Parathyroid adenoma (tissue), 2 donors: ENCODE results near the gene MBNL1.

Experiments
- H2AFZ ChIP-seq: fragments of 300-600 bp; sonication (generic); one replicate; pipeline ENCODE4 v1.7.0; 2017; ENCODE audit warnings: antibody characterized with exemption, mild to moderate bottlenecking
- H3K27ac ChIP-seq: fragments of 300-600 bp; sonication (generic); one replicate; pipeline ENCODE4 v1.7.0; 2017
- H3K27me3 ChIP-seq: fragments of 300-600 bp; sonication (generic); one replicate; pipeline ENCODE4 v1.7.0; 2017; ENCODE audit warnings: low read length; ENCODE audit not compliant: control insufficient read depth, insufficient read depth
- H3K36me3 ChIP-seq: fragments of 300-600 bp; sonication (generic); one replicate; pipeline ENCODE4 v1.7.0; 2017; ENCODE audit warnings: low read length; ENCODE audit not compliant: control insufficient read depth, insufficient read depth
- H3K4me1 ChIP-seq: fragments of 300-600 bp; sonication (generic); one replicate; pipeline ENCODE4 v1.7.0; 2017; ENCODE audit warnings: control low read depth
- H3K4me2 ChIP-seq: fragments of 300-600 bp; sonication (generic); one replicate; pipeline ENCODE4 v1.7.0; 2017; ENCODE audit warnings: low read length
- H3K4me3 ChIP-seq: fragments of 300-600 bp; sonication (generic); one replicate; pipeline ENCODE4 v1.7.0; 2017; ENCODE audit warnings: low read depth, low read length
- H3K79me2 ChIP-seq: fragments of 300-600 bp; sonication (generic); one replicate; pipeline ENCODE4 v1.7.0; 2017; ENCODE audit warnings: control low read depth
- H3K9ac ChIP-seq: fragments of 300-600 bp; sonication (generic); one replicate; pipeline ENCODE4 v1.7.0; 2017; ENCODE audit warnings: mild to moderate bottlenecking
- H3K9me3 ChIP-seq: fragments of 300-600 bp; sonication (generic); one replicate; pipeline ENCODE4 v1.7.0; 2017; ENCODE audit warnings: low read length; ENCODE audit not compliant: control insufficient read depth
- CTCF ChIP-seq: fragments of 300-600 bp; sonication (generic); IDR thresholded peaks from one replicate; pipeline ENCODE4 v1.7.0; 2017; ENCODE audit warnings: antibody characterized with exemption, mild to moderate bottlenecking
- donor health status: primary hyperparathyroidism.

Gene MBNL1

GRCh38 chr3:152315623-152316022, 46.9 kb downstream of the MBNL1 start:
- Histone ChIP-seq H3K27ac (no peak overlapping the region), H3K4me2 (no peak overlapping the region), H3K79me2 (peaks cover 13% of the 10 kb centered on the region), H3K9ac (no peak overlapping the region), H2AFZ (no peak overlapping the region), H3K36me3 (no peaks in the 10 kb centered on the region), H3K9me3 (no peaks in the 10 kb centered on the region), H3K27me3 (no peaks in the 10 kb centered on the region), H3K4me1 (no peaks in the 10 kb centered on the region), H3K4me3 (no peak overlapping the region)
- TF ChIP-seq CTCF: no peak

GRCh38 chr3:152316318-152316717, 47.6 kb downstream of the MBNL1 start:
- H2AFZ ChIP-seq: no peak overlapping the region
- H3K9ac ChIP-seq: no peak overlapping the region
- no peak overlapping the region for H3K4me3 ChIP-seq
- no peaks in the 10 kb centered on the region for H3K9me3 ChIP-seq
- H3K27ac ChIP-seq: no peak overlapping the region
- H3K4me1 ChIP-seq: no peaks in the 10 kb centered on the region
- TF ChIP-seq CTCF: no peak
- H3K27me3 ChIP-seq: no peaks in the 10 kb centered on the region
- no peak overlapping the region for H3K4me2 ChIP-seq
- no peaks in the 10 kb centered on the region for H3K36me3 ChIP-seq
- H3K79me2 ChIP-seq: peaks cover 13% of the 10 kb centered on the region

DNA sequence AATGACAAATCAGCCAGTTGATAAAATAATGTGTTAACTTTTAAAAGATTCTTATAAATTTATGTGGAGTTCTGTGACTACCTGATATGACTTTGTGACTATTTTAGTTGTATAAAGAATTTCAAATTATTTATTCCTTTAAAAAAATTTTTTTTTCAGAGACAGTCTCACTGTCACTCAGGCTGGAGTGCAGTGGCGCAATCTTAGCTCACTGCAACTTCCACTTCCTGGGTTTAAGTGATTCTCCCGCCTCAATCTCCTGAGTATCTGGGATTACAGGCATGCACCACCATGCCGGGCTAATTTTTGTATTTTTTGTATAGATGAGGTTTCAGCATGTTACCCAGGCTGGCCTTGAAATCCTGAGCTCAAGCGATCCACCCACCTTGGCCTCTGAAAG, 48.5 kb downstream of the MBNL1 start:
- no peak overlapping the region for H2AFZ ChIP-seq
- no peaks in the 10 kb centered on the region for H3K27me3 ChIP-seq
- no peak overlapping the region for H3K27ac ChIP-seq
- TF ChIP-seq CTCF: no peak
- H3K79me2 ChIP-seq: peaks cover 11% of the 10 kb centered on the region
- H3K4me2 ChIP-seq: no peak overlapping the region
- H3K36me3 ChIP-seq: no peaks in the 10 kb centered on the region
- H3K9me3 ChIP-seq: no peaks in the 10 kb centered on the region
- no peaks in the 10 kb centered on the region for H3K4me1 ChIP-seq
- no peak overlapping the region for H3K4me3 ChIP-seq
- no peak overlapping the region for H3K9ac ChIP-seq

- no peaks in the 10 kb centered on the region for H3K27me3 ChIP-seq
- H3K79me2 ChIP-seq: peaks cover 9% of the 10 kb centered on the region
- no peaks in the 10 kb centered on the region for H3K36me3 ChIP-seq
- H3K4me2 ChIP-seq: no peak overlapping the region
- no peak for TF ChIP-seq CTCF
- H3K4me1 ChIP-seq: no peaks in the 10 kb centered on the region
- H2AFZ ChIP-seq: no peak overlapping the region
- H3K4me3 ChIP-seq: no peak overlapping the region
- no peak overlapping the region for H3K27ac ChIP-seq
- H3K9ac ChIP-seq: no peak overlapping the region
- H3K9me3 ChIP-seq: no peaks in the 10 kb centered on the region
These were observed 49.2 kb downstream of the MBNL1 start for GRCh38 chr3:152317956-152318355.

DNA sequence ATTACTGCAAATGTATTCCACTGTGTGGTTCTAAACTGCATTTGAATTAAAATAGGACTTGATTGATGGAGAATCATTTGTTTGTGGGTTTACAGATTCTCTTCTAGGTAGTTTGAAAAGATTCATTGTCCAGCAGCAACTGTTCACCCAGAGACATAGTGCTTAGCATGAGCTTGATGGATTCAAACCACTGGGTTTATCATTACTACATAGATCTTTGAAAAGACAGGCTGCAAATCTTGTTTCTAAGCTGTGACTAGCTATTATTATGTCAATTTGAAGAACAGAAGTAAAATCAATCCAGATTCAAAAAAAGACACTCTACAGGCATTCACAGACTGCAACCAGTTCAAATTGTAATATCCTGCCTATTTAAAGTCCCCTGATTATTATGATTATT, 49.8 kb downstream of the MBNL1 start:
- no peak for TF ChIP-seq CTCF
- Histone ChIP-seq H3K27me3 (no peaks in the 10 kb centered on the region), H3K27ac (no peak overlapping the region), H3K9ac (no peak overlapping the region), H3K4me3 (no peak overlapping the region), H3K4me1 (no peaks in the 10 kb centered on the region), H2AFZ (no peak overlapping the region), H3K79me2 (peaks cover 5% of the 10 kb centered on the region), H3K36me3 (no peaks in the 10 kb centered on the region), H3K4me2 (no peak overlapping the region), H3K9me3 (no peaks in the 10 kb centered on the region)
